Epithelial cell of esophagus (primary cell): Measurements from ENCODE around the gene SREBF1.

Experiments used
- DNase-seq: peaks from one replicate; pipeline ENCODE4 v3.0.0; 2010; ENCODE audit warnings: low read depth
- H3K4me3 ChIP-seq: 2 replicates; pipeline ENCODE4 v1.5.1; 2011; ENCODE audit warnings: mild to moderate bottlenecking, low read length, control low read depth
- CTCF ChIP-seq: IDR thresholded peaks from 2 replicates; pipeline ENCODE4 v1.5.1; 2011; ENCODE audit warnings: low read depth, mild to moderate bottlenecking, low read length, control low read depth, inconsistent platforms; ENCODE audit not compliant: insufficient read depth; ENCODE audit errors: missing control alignments

The SREBF1 gene

GRCh38 chr17:17776889-17777288, 59.9 kb downstream of the SREBF1 start:
- TF ChIP-seq CTCF: no peak
- no peak overlapping the region for H3K4me3 ChIP-seq

GRCh38 chr17:17774009-17774881, 62.5 kb downstream of the SREBF1 start:
- no peak overlapping the region for H3K4me3 ChIP-seq
- peak; percentile 96 for DNase-seq

More at GRCh38 chr17:17776889-17777288, 59.9 kb downstream of the SREBF1 start:
- DNase-seq: no peak

DNA sequence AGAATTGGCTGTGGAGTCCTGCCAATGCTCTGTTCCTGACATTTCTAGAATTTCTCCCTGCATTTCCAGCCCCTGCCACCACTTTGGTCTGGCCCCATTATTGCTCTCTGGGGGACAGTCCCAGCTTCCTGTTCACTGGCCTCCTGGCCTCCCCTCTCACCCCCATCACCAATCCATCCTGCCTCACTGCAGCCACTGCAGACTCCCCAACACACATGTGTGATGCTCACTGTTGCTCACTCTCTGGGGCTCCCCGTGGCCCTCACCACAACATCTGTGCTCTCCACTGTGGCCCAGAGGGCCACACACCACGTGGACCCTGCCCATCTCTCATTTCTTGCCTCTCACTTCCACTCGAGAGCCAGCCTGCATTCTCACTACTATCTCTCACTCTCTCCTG, 64.6 kb downstream of the SREBF1 start:
- no peak for DNase-seq
- no peak for TF ChIP-seq CTCF
- no peak overlapping the region for H3K4me3 ChIP-seq

More at GRCh38 chr17:17774009-17774881, 62.5 kb downstream of the SREBF1 start:
- TF ChIP-seq CTCF: peak; percentile 78

DNA sequence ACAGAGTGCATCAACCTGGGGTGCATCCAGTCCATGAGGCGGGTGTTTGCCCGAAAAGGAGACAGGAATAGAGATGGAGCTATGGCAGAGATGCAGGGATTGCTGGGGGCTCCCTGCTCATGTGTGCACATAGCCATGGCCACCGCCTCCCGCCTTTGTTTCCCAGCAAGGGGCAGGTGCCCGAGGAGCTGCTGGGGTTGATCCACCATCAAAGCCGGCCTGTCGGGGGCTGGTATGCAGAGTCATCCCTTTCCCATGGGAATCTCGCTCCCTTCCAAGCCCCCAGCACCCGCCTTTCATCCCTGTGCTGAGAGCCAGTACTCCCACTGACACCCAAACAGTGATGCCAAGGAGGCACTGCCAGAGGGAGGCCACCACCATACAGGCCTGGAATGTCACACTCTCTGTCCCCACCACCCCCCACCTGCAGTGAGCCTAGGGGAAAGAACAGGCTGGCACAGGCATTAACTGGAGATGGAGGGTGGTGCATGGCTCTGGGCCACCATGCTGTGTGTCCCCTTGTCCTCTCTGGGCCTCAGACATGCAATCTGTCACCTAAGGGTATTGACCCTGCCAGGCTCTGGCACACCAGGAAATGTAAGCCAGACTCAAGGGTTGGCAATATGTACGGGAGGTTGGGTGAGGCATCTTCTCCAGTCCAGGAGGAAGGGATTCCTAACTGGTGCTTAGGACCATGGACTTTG, 65.1 kb downstream of the SREBF1 start:
- no peak for TF ChIP-seq CTCF
- no peak overlapping the region for H3K4me3 ChIP-seq
- no peak for DNase-seq

- DNase-seq: no peak
- no peak for TF ChIP-seq CTCF
- H3K4me3 ChIP-seq: no peak overlapping the region
These were observed 66.1 kb downstream of the SREBF1 start for GRCh38 chr17:17770632-17771044.

- no peak overlapping the region for H3K4me3 ChIP-seq
- DNase-seq: no peak
- TF ChIP-seq CTCF: no peak
These were observed 66.7 kb downstream of the SREBF1 start for GRCh38 chr17:17769869-17770631.
